Fibroblast of pulmonary artery (primary cell): ENCODE measurements around the gene HRCT1.

ENCODE experiments used
- DNase-seq: peaks from one replicate; pipeline ENCODE4 v3.0.0-alpha.2; 2010; ENCODE audit warnings: low read depth
- H3K4me3 ChIP-seq: replicated peaks from 2 replicates; pipeline ENCODE4 v1.5.1; 2011; ENCODE audit warnings: low read depth, mild to moderate bottlenecking, control low read depth, low read length, moderate library complexity
- TF ChIP-seq, protein P1 (sequence below): IDR thresholded peaks from 2 replicates; pipeline ENCODE4 v1.5.1; 2011; ENCODE audit warnings: mild to moderate bottlenecking, control low read depth, low read length, inconsistent platforms; ENCODE audit errors: missing control alignments

The HRCT1 gene

DNA sequence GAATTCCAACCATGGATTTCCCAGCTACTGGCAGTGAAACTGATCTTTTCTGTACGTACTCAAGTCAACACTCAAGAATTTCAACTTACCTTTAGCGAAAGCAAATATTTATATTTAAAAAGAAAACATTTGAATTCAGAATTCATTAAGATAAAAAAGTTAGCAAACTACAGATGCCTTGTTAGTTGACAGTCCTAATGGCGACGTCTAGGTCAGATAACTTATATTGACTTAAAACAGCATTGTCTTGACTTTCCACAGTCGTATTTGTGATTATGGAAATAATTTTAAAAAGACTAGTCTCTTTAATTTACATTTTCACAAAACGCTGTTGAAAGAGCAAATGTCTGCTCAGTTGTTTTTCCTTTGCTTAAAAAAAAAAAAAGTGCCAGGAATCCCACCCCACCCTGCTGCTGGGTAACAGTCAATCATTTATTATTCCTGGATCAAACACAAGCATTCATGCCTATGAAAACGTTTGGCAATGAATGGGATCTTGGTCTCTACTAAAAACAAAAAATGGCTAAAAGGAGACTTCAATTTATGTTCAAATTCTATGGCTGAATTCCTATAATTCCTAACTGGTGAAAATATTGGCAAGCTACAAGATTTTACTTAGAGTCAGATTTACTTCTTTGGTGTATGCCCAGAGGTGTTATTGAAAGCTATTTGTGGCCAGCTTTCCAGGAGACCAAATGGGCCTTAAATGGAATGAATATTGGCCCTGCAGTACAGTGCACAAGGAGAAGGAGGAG is 29.9 kb downstream of the HRCT1 start:
- DNase-seq = peak; percentile 72
- H3K4me3 ChIP-seq = no peak overlapping the region
- TF ChIP-seq, protein P1, sequence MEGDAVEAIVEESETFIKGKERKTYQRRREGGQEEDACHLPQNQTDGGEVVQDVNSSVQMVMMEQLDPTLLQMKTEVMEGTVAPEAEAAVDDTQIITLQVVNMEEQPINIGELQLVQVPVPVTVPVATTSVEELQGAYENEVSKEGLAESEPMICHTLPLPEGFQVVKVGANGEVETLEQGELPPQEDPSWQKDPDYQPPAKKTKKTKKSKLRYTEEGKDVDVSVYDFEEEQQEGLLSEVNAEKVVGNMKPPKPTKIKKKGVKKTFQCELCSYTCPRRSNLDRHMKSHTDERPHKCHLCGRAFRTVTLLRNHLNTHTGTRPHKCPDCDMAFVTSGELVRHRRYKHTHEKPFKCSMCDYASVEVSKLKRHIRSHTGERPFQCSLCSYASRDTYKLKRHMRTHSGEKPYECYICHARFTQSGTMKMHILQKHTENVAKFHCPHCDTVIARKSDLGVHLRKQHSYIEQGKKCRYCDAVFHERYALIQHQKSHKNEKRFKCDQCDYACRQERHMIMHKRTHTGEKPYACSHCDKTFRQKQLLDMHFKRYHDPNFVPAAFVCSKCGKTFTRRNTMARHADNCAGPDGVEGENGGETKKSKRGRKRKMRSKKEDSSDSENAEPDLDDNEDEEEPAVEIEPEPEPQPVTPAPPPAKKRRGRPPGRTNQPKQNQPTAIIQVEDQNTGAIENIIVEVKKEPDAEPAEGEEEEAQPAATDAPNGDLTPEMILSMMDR = no peak

DNA sequence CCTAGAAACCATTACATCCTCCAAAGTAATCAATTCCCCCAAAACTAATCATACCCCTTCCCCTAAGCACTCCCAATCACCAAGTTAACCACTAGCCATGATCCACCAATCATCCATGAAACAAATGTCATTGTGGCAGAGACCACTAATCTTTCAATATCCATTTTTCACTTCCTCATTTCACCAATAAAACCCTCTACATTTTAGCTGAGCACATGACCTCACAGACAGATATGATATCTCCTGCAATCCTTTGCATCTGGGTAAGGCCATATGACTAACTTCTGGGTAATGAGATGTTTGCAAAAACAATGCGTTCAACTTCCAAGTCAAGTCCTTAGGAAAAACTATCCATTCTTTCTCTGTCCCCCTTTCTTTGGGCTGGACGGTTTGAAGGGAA is 31.2 kb downstream of the HRCT1 start:
- TF ChIP-seq, protein P1 = no peak
- DNase-seq = peak; percentile 51
- no peak overlapping the region for H3K4me3 ChIP-seq

DNA sequence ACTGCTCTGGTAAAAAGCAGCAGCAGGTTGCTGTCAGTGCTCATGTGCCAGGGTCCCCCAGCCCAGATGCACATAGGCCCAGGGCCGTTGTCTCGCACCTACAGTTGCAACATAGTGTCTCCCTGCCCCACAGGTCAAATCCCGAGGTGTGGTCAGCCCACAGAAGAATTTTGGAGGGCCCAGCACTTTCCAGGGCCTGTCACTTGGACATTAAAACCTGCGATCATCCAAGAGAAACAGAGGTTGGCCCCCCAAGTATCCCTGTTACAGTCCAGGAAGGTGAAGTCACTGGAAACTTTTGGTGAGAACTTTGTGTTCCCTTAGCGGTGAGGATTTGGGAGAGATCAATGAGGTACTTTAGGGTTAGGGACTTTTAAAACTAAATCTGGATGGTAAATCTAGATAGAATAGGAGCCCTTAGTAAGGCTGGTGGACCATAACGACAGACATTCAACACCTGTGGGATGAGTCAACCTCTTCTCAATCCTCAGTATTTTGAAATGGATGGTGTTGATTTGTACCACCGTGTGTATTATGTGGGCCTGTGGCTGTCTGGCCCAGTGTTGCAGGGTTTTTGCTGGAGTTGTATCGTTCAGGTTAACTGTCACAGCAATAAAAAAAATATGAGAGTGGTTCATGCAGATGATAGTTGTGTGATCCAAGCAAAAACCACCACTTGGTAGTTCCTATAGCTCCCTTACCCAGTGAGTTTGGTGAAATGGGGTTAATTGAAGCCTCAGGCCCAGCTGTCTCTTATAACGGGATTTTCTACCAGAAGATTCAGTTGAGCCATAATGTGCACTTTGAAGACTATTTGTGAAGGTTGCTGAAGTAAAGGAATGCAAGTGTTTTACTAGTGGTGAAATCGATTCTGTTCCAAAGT is 32.7 kb downstream of the HRCT1 start:
- no peak overlapping the region for H3K4me3 ChIP-seq
- TF ChIP-seq, protein P1 = no peak
- no peak for DNase-seq

DNA sequence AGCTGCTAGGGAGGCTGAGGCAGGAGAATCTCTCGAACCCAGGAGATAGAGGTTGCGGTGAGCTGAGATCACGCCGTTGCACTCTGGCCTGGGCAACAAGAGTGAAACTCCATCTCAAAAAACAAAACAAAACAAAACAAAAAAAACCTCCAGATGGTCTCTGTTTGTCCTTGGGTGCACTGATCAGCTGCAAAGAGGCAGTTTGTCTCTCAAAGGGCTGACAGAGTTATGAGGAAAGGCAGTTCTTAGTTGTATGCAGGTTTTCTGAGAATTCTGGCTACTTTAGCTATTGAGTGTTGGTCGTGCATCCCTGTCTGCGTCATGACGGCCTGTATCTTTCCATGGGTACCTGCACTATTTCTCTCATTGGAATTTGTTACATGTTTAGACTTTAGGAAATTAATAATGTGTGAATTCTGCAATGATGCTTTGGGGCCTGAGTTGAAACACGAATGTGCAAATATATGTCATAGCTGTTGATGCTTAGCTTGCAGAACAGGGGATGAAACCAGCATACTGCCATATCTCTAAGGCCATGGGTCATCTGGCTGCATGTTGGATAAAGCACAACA is 33.8 kb downstream of the HRCT1 start:
- no peak for DNase-seq
- no peak overlapping the region for H3K4me3 ChIP-seq
- TF ChIP-seq, protein P1 = no peak

DNA sequence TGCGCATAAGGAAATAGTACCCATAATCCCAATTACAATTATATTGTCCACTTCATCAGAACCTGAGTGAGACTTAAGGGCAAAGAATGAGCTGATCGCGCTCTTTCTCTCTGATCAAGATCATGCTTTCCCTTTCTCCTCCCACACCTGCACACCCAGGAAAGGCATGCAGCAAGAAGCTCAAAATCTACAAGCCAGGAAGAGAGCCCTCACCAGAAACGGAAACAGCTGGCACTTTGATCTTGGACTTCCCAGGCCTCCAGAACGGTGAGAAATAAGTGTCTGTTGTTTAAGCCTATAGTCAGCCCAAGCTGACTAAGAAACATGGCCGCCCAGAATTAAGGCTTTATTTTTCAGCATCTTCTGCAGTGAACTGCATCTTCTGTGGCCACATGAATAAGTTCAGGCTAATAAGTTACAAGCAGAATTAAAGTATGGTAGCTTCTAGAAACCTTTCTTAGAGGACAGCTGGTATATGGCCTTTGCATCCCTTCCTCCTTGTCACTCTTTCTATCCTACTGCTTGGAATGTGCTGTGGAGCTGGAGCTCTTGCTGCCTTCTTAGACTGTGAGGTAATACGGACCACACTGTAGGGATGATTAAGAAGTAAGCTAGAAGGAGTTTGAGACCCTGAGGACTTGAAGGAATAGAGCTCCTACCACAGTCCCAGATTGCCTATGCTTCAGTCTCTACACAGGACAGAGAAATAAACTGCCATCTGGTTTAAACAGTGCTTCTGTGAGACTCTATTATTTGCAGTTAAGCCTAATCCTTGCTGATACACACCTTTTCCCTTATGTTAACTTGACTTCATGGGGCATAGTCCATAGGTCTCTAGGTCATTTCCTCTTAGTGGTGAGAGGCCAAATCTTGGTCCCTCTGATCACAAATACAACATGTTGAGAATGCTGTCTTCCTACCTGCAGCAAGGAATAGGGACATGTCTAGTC is 34.7 kb downstream of the HRCT1 start:
- H3K4me3 ChIP-seq = no peak overlapping the region

More for the DNA sequence above, 34.7 kb downstream of the HRCT1 start:
- no peak for DNase-seq
- TF ChIP-seq, protein P1 = no peak
